Naive thymus-derived CD4-positive, alpha-beta T cell (primary cell): ENCODE results near the gene FAM180B. TPM values are rescaled to one million over a fixed set of nuclear protein-coding genes. Genes with fewer than 3 reads are reported as not detected.

Experiments used
- ATAC-seq: fragments of 150-1000 bp; cut with Tn5 transposase; 2 replicates; pipeline ENCODE4 v1.10.0; 2021; ENCODE audit warnings: mild to moderate bottlenecking, moderate library complexity
- CTCF ChIA-PET: fragments of 350-600 bp; sonication (Branson Sonifier 250); formaldehyde crosslinking; loops from one replicate; lab custom pipeline; 2021; ENCODE audit warnings: antibody characterized with exemption; lab: Charles Lee
- POLR2A ChIA-PET: fragments of 350-600 bp; sonication (Branson Sonifier 250); formaldehyde crosslinking; loops from one replicate; lab custom pipeline; 2021; ENCODE audit warnings: antibody characterized with exemption, inconsistent platforms; lab: Charles Lee
- DNase-seq, 9 donors: peaks; one replicate each; pipeline versions ENCODE4 v3.0.0 to v3.0.0-alpha.2; 2020 to 2022; ENCODE audit warnings: mixed read lengths in 1 of 9
- H3K27ac ChIP-seq: one replicate; pipeline ENCODE4 v1.7.0; 2013; ENCODE audit warnings: mild to moderate bottlenecking, low read depth, low read length, moderate library complexity
- H3K27me3 ChIP-seq, 2 donors: one replicate each; pipeline ENCODE4 v1.7.0; 2013; ENCODE audit warnings: low read length in 2 of 2, mild to moderate bottlenecking in 2 of 2, moderate library complexity in 2 of 2; ENCODE audit not compliant: control insufficient read depth in 2 of 2, insufficient read depth in 2 of 2
- H3K36me3 ChIP-seq, 3 experiments: 1 replicate in 2 of 3; 2 replicates in 1 of 3; pipeline ENCODE4 v1.7.0; 2013; ENCODE audit warnings: low read length in 3 of 3, mild to moderate bottlenecking in 3 of 3, moderate library complexity in 1 of 3; ENCODE audit not compliant: insufficient read depth in 3 of 3, control insufficient read depth in 2 of 3
- H3K4me1 ChIP-seq, 2 donors: one replicate each; pipeline ENCODE4 v1.7.0; 2013; ENCODE audit warnings: low read length in 2 of 2, mild to moderate bottlenecking in 2 of 2, moderate library complexity in 1 of 2; ENCODE audit not compliant: control insufficient read depth in 2 of 2, insufficient read depth in 2 of 2
- H3K4me3 ChIP-seq: 2 replicates; pipeline ENCODE4 v1.7.0; 2013; ENCODE audit warnings: mild to moderate bottlenecking, low read length
- H3K9me3 ChIP-seq, 3 experiments: 1 replicate in 2 of 3; 2 replicates in 1 of 3; pipeline ENCODE4 v1.7.0; 2013; ENCODE audit warnings: low read length in 3 of 3; ENCODE audit not compliant: control insufficient read depth in 2 of 3
- H3K27ac Mint-ChIP-seq, 9 donors: one replicate each; pipeline ENCODE4 v1.8.0; 2020 to 2022; ENCODE audit warnings: mixed read lengths in 9 of 9, mild to moderate bottlenecking in 8 of 9, moderate library complexity in 5 of 9, inconsistent platforms in 2 of 9
- H3K27me3 Mint-ChIP-seq, 5 donors: one replicate each; pipeline ENCODE4 v1.8.0; 2021 to 2022; ENCODE audit warnings: mixed read lengths in 5 of 5, mild to moderate bottlenecking in 1 of 5
- H3K36me3 Mint-ChIP-seq, 5 donors: one replicate each; pipeline ENCODE4 v1.8.0; 2020 to 2022; ENCODE audit warnings: mixed read lengths in 5 of 5, mild to moderate bottlenecking in 3 of 5, inconsistent platforms in 1 of 5
- H3K4me1 Mint-ChIP-seq, 7 donors: one replicate each; pipeline ENCODE4 v1.8.0; 2020 to 2022; ENCODE audit warnings: mixed read lengths in 7 of 7, mild to moderate bottlenecking in 3 of 7, inconsistent platforms in 1 of 7
- H3K4me3 Mint-ChIP-seq, 10 donors: one replicate each; pipeline ENCODE4 v1.8.0; 2020 to 2022; ENCODE audit warnings: mild to moderate bottlenecking in 10 of 10, mixed read lengths in 10 of 10, moderate library complexity in 6 of 10, inconsistent platforms in 2 of 10
- H3K9me3 Mint-ChIP-seq, 11 donors: one replicate each; pipeline ENCODE4 v1.8.0; 2020 to 2022; ENCODE audit warnings: mixed read lengths in 11 of 11, mild to moderate bottlenecking in 4 of 11, inconsistent platforms in 1 of 11, moderate library complexity in 1 of 11
- intact Hi-C, 2 donors: fragments of 100-400 bp; cut with micrococcal nuclease; formaldehyde crosslinking; loops; one replicate each; pipeline ENCODE4 v1.15.1; 2023
- polyA plus RNA-seq, 2 donors: library from polyadenylated mRNA; unstranded; fragments of 300-500 nt; fragmentation: Illumina TruSeq; gene quantifications; one replicate each; pipeline ENCODE4 v1.2.3, GENCODE V29; 2021
- total RNA-seq, 6 experiments: library from RNA in 5 of 6; stranded (reverse) in 5 of 6; gene quantifications; 1 replicate in 5 of 6; 2 replicates in 1 of 6; pipeline ENCODE4 v1.2.3 and lab custom pipeline; 2021 to 2026

Gene FAM180B
- total RNA-seq (1 to 10 TPM in 1 of 5 experiments, under 1 TPM in 3, not detected in 1; 0.21 to 1.0 (median 0.30) TPM), polyA plus RNA-seq (not detected), total RNA-seq (lab: John Stamatoyannopoulos, UW) (0.40 reads per million)

GRCh38 chr11:47586098-47586855 lies at the start of gene FAM180B:
Gene FAM180B (plus strand): TSS chr11:47586678. CDS start chr11:47586769, 91 bp downstream.
- Mint-ChIP-seq H3K4me3 (no peak within 1 kb of the TSS), H3K4me1 (peaks cover 0 to 10% (median 0%) of the 10 kb centered on the region in 7 donors), H3K9me3 (no peaks in the 10 kb centered on the region), H3K36me3 (peaks cover 11 to 32% (median 19%) of the 10 kb centered on the region in 5 donors), H3K27ac (no peak within 1 kb of the TSS), H3K27me3 (no peaks in the 10 kb centered on the region)
- ATAC-seq = no peak
- ChIA-PET POLR2A (no interaction called here), CTCF (no interaction called here)
- no peaks in the 10 kb centered on the region for H3K4me1 ChIP-seq
- H3K27ac ChIP-seq = no peak within 1 kb of the TSS
- peaks cover 26 to 46% (median 28%) of the 10 kb centered on the region in 3 experiments for H3K36me3 ChIP-seq
- no peak for DNase-seq
- no peaks in the 10 kb centered on the region for H3K27me3 ChIP-seq
- intact Hi-C loops = no loop called here
- no peaks in the 10 kb centered on the region for H3K9me3 ChIP-seq
- no peak within 1 kb of the TSS for H3K4me3 ChIP-seq

- ATAC-seq (no peak), DNase-seq (no peak)
- no peak overlapping the region for H3K27ac Mint-ChIP-seq
- peaks cover 8 to 37% of the 10 kb centered on the region in 2 donors for H3K4me1 ChIP-seq
- peaks cover 0 to 6% (median 0%) of the 10 kb centered on the region in 3 experiments for H3K36me3 ChIP-seq
- POLR2A ChIA-PET = interaction anchor here (0.6 to 1.5 kb wide), 3 partner anchors 7 to 341 kb away, joined by 3 read pairs; no protein-coding TSS in a partner anchor
- no peak overlapping the region for H3K27ac ChIP-seq
- no peaks in the 10 kb centered on the region for H3K27me3 Mint-ChIP-seq
- CTCF ChIA-PET = interaction anchor here (0.7 to 1.0 kb wide), 2 partner anchors 19 to 28 kb away, joined by 3 read pairs; no protein-coding TSS in a partner anchor
- intact Hi-C loops = loop anchor here in 1 of 2 donors (10.0 kb wide), 1 partner anchor 58 kb away; the partner anchor contains the start of gene C1QTNF4
- H3K9me3 Mint-ChIP-seq = peaks cover 0 to 3% (median 0%) of the 10 kb centered on the region in 11 donors
- H3K4me3 ChIP-seq = no peak overlapping the region
- H3K36me3 Mint-ChIP-seq = peaks cover 4 to 14% (median 4%) of the 10 kb centered on the region in 5 donors
- H3K9me3 ChIP-seq = no peaks in the 10 kb centered on the region
- no peaks in the 10 kb centered on the region for H3K27me3 ChIP-seq
- H3K4me3 Mint-ChIP-seq = no peak overlapping the region
- H3K4me1 Mint-ChIP-seq = peaks cover 24 to 84% (median 66%) of the 10 kb centered on the region in 7 donors
Measured at GRCh38 chr11:47536915-47537314, 49.6 kb upstream of the FAM180B start.

- Mint-ChIP-seq H3K36me3 (peaks cover 4 to 14% (median 5%) of the 10 kb centered on the region in 5 donors), H3K27ac (peak overlapping the region in 8 of 9 donors; percentile 40 to 78 (median 54)), H3K4me1 (peaks cover 33 to 88% (median 70%) of the 10 kb centered on the region in 7 donors), H3K9me3 (peaks cover 0 to 3% (median 0%) of the 10 kb centered on the region in 11 donors), H3K4me3 (peak overlapping the region in 7 of 10 donors; percentile 6 to 77 (median 40)), H3K27me3 (no peaks in the 10 kb centered on the region)
- H3K9me3 ChIP-seq = no peaks in the 10 kb centered on the region
- H3K36me3 ChIP-seq = peaks cover 0 to 6% (median 0%) of the 10 kb centered on the region in 3 experiments
- DNase-seq = no peak
- H3K4me1 ChIP-seq = peaks cover 19 to 32% of the 10 kb centered on the region in 2 donors
- H3K27me3 ChIP-seq = no peaks in the 10 kb centered on the region
- intact Hi-C loops = loop anchor here in 1 of 2 donors (10.0 kb wide), 1 partner anchor 56 kb away; the partner anchor contains the start of gene C1QTNF4
- ATAC-seq = no peak
- H3K27ac ChIP-seq = no peak overlapping the region
- ChIA-PET CTCF (interaction anchor here (0.7 kb wide), 1 partner anchor 38 kb away, joined by 3 read pairs; no protein-coding TSS in a partner anchor), POLR2A (interaction anchor here (0.6 to 1.0 kb wide), 2 partner anchors 12 to 39 kb away, joined by 3 to 4 read pairs; partner anchors contain the start of gene KBTBD4)
- no peak overlapping the region for H3K4me3 ChIP-seq
Measured at GRCh38 chr11:47538741-47539565, 47.5 kb upstream of the FAM180B start.

- Histone ChIP-seq H3K9me3 (no peaks in the 10 kb centered on the region), H3K27me3 (no peaks in the 10 kb centered on the region), H3K27ac (no peak overlapping the region), H3K36me3 (peaks cover 0 to 6% (median 0%) of the 10 kb centered on the region in 3 experiments), H3K4me1 (peaks cover 23 to 36% of the 10 kb centered on the region in 2 donors), H3K4me3 (no peak overlapping the region)
- ChIA-PET CTCF (interaction anchor here (0.7 kb wide), 1 partner anchor 39 kb away, joined by 3 read pairs; no protein-coding TSS in a partner anchor), POLR2A (interaction anchor here (0.6 to 1.4 kb wide), 3 partner anchors 12 to 39 kb away, joined by 3 read pairs; partner anchors contain the start of genes KBTBD4 and NDUFS3)
- H3K4me3 Mint-ChIP-seq = peak overlapping the region in 8 of 10 donors; percentile 7 to 77 (median 59)
- peaks cover 4 to 14% (median 8%) of the 10 kb centered on the region in 5 donors for H3K36me3 Mint-ChIP-seq
- H3K27me3 Mint-ChIP-seq = no peaks in the 10 kb centered on the region
- H3K27ac Mint-ChIP-seq = peak overlapping the region in 7 of 9 donors; percentile 7 to 82 (median 69)
- no peak for ATAC-seq
- no peak for DNase-seq
- peaks cover 39 to 90% (median 75%) of the 10 kb centered on the region in 7 donors for H3K4me1 Mint-ChIP-seq
- H3K9me3 Mint-ChIP-seq = peaks cover 0 to 3% (median 0%) of the 10 kb centered on the region in 11 donors
- intact Hi-C loops = loop anchor here in 1 of 2 donors (10.0 kb wide), 1 partner anchor 55 kb away; the partner anchor contains the start of gene C1QTNF4
Measured at GRCh38 chr11:47539681-47540039, 46.8 kb upstream of the FAM180B start.

- ChIA-PET CTCF (interaction anchor here (1.1 kb wide), 1 partner anchor 15 kb away, joined by 3 read pairs; no protein-coding TSS in a partner anchor), POLR2A (interaction anchor here (1.4 kb wide), 1 partner anchor 38 kb away, joined by 3 read pairs; the partner anchor contains the start of genes KBTBD4 and NDUFS3)
- Histone ChIP-seq H3K4me1 (peaks cover 23 to 36% of the 10 kb centered on the region in 2 donors), H3K36me3 (peaks cover 0 to 3% (median 0%) of the 10 kb centered on the region in 3 experiments), H3K27ac (no peak overlapping the region), H3K9me3 (no peaks in the 10 kb centered on the region), H3K4me3 (no peak overlapping the region), H3K27me3 (no peaks in the 10 kb centered on the region)
- peaks cover 0 to 3% (median 0%) of the 10 kb centered on the region in 11 donors for H3K9me3 Mint-ChIP-seq
- H3K36me3 Mint-ChIP-seq = peaks cover 4 to 12% (median 8%) of the 10 kb centered on the region in 5 donors
- peaks cover 36 to 92% (median 67%) of the 10 kb centered on the region in 7 donors for H3K4me1 Mint-ChIP-seq
- ATAC-seq (no peak), DNase-seq (no peak)
- intact Hi-C loops = no loop called here
- peak overlapping the region; percentile 14 to 86 (median 72) for H3K27ac Mint-ChIP-seq
- H3K4me3 Mint-ChIP-seq = peak overlapping the region in 8 of 10 donors; percentile 36 to 77 (median 60)
- H3K27me3 Mint-ChIP-seq = no peaks in the 10 kb centered on the region
Measured at GRCh38 chr11:47541070-47541469, 45.4 kb upstream of the FAM180B start.
